Parathyroid adenoma (tissue), 2 donors: ENCODE data around the gene HOXD4.

Experiments
- H2AFZ ChIP-seq: fragments of 300-600 bp; sonication (generic); one replicate; pipeline ENCODE4 v1.7.0; 2017; ENCODE audit warnings: antibody characterized with exemption, mild to moderate bottlenecking
- H3K27ac ChIP-seq: fragments of 300-600 bp; sonication (generic); one replicate; pipeline ENCODE4 v1.7.0; 2017
- H3K27me3 ChIP-seq: fragments of 300-600 bp; sonication (generic); one replicate; pipeline ENCODE4 v1.7.0; 2017; ENCODE audit warnings: low read length; ENCODE audit not compliant: control insufficient read depth, insufficient read depth
- H3K36me3 ChIP-seq: fragments of 300-600 bp; sonication (generic); one replicate; pipeline ENCODE4 v1.7.0; 2017; ENCODE audit warnings: low read length; ENCODE audit not compliant: control insufficient read depth, insufficient read depth
- H3K4me1 ChIP-seq: fragments of 300-600 bp; sonication (generic); one replicate; pipeline ENCODE4 v1.7.0; 2017; ENCODE audit warnings: control low read depth
- H3K4me2 ChIP-seq: fragments of 300-600 bp; sonication (generic); one replicate; pipeline ENCODE4 v1.7.0; 2017; ENCODE audit warnings: low read length
- H3K4me3 ChIP-seq: fragments of 300-600 bp; sonication (generic); one replicate; pipeline ENCODE4 v1.7.0; 2017; ENCODE audit warnings: low read depth, low read length
- H3K79me2 ChIP-seq: fragments of 300-600 bp; sonication (generic); one replicate; pipeline ENCODE4 v1.7.0; 2017; ENCODE audit warnings: control low read depth
- H3K9ac ChIP-seq: fragments of 300-600 bp; sonication (generic); one replicate; pipeline ENCODE4 v1.7.0; 2017; ENCODE audit warnings: mild to moderate bottlenecking
- H3K9me3 ChIP-seq: fragments of 300-600 bp; sonication (generic); one replicate; pipeline ENCODE4 v1.7.0; 2017; ENCODE audit warnings: low read length; ENCODE audit not compliant: control insufficient read depth
- TF ChIP-seq, protein P1 (sequence below): fragments of 300-600 bp; sonication (generic); IDR thresholded peaks from one replicate; pipeline ENCODE4 v1.7.0; 2017; ENCODE audit warnings: antibody characterized with exemption, mild to moderate bottlenecking
- donor health status: primary hyperparathyroidism.

The HOXD4 gene

GRCh38 chr2:176174382-176174823, 23.1 kb downstream of the HOXD4 start:
- Histone ChIP-seq H3K27me3 (peaks cover 26% of the 10 kb centered on the region), H2AFZ (no peak overlapping the region), H3K36me3 (no peaks in the 10 kb centered on the region), H3K9ac (no peak overlapping the region), H3K27ac (no peak overlapping the region), H3K4me3 (no peak overlapping the region), H3K79me2 (no peaks in the 10 kb centered on the region), H3K4me2 (no peak overlapping the region), H3K9me3 (no peaks in the 10 kb centered on the region), H3K4me1 (no peaks in the 10 kb centered on the region)
- TF ChIP-seq, protein P1, sequence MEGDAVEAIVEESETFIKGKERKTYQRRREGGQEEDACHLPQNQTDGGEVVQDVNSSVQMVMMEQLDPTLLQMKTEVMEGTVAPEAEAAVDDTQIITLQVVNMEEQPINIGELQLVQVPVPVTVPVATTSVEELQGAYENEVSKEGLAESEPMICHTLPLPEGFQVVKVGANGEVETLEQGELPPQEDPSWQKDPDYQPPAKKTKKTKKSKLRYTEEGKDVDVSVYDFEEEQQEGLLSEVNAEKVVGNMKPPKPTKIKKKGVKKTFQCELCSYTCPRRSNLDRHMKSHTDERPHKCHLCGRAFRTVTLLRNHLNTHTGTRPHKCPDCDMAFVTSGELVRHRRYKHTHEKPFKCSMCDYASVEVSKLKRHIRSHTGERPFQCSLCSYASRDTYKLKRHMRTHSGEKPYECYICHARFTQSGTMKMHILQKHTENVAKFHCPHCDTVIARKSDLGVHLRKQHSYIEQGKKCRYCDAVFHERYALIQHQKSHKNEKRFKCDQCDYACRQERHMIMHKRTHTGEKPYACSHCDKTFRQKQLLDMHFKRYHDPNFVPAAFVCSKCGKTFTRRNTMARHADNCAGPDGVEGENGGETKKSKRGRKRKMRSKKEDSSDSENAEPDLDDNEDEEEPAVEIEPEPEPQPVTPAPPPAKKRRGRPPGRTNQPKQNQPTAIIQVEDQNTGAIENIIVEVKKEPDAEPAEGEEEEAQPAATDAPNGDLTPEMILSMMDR = no peak

GRCh38 chr2:176174824-176175708, 23.7 kb downstream of the HOXD4 start:
- Histone ChIP-seq H3K27ac (no peak overlapping the region), H3K36me3 (no peaks in the 10 kb centered on the region), H3K4me2 (no peak overlapping the region), H2AFZ (peak overlapping the region; percentile 3), H3K79me2 (no peaks in the 10 kb centered on the region), H3K27me3 (peaks cover 28% of the 10 kb centered on the region), H3K9me3 (no peaks in the 10 kb centered on the region), H3K4me3 (no peak overlapping the region), H3K4me1 (no peaks in the 10 kb centered on the region), H3K9ac (no peak overlapping the region)
- TF ChIP-seq, protein P1 = no peak

GRCh38 chr2:176175709-176176607, 24.6 kb downstream of the HOXD4 start:
- Histone ChIP-seq H3K4me1 (no peaks in the 10 kb centered on the region), H2AFZ (no peak overlapping the region), H3K4me3 (no peak overlapping the region), H3K79me2 (no peaks in the 10 kb centered on the region), H3K36me3 (no peaks in the 10 kb centered on the region), H3K27me3 (peaks cover 26% of the 10 kb centered on the region), H3K4me2 (no peak overlapping the region), H3K9me3 (no peaks in the 10 kb centered on the region), H3K27ac (no peak overlapping the region), H3K9ac (no peak overlapping the region)
- TF ChIP-seq, protein P1 = no peak

DNA sequence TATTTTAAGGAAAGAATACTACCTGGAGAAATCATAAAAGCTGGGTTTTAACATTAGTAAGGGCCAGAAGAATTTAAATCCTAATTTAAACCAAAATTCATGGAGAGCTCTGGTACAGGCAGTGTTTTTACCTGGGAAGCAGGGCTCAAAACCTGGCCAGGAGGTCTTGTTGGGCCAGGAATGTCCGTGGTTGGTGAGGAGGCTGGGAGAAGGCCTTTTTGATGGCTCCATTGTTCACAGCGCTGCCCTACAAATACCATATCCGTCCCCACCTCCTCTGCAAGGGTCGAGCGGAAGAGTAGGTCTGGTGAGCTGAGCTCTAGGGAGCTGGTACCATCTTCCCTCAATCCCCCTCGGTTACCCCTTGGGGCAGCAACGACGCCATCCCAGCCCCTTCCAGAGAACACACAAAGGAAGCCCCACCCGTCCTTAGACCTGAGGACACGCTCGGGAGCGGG, 26.3 kb downstream of the HOXD4 start:
- TF ChIP-seq, protein P1 = no peak
- H3K27me3 ChIP-seq = peaks cover 16% of the 10 kb centered on the region
- H3K4me3 ChIP-seq = no peak overlapping the region

More for the DNA sequence above, 26.3 kb downstream of the HOXD4 start:
- Histone ChIP-seq H3K4me1 (no peaks in the 10 kb centered on the region), H3K9ac (no peak overlapping the region), H3K79me2 (no peaks in the 10 kb centered on the region), H3K36me3 (no peaks in the 10 kb centered on the region), H3K27ac (no peak overlapping the region), H3K9me3 (no peaks in the 10 kb centered on the region), H2AFZ (no peak overlapping the region), H3K4me2 (peak overlapping the region; percentile 43)
